Kidney epithelial cell (primary cell): ENCODE results near the gene HCAR2. TPM values are rescaled to one million over a fixed set of nuclear protein-coding genes. Genes with fewer than 3 reads are reported as not detected.
"Not testable (repeated sequence)": the region's sequence is repeated elsewhere in the genome, so short reads cannot be mapped to it uniquely, and the experiment has no call there.

ENCODE experiments used
- DNase-seq: peaks from one replicate; pipeline ENCODE4 v3.0.0-alpha.2; 2010; ENCODE audit warnings: low read depth
- H3K27me3 ChIP-seq: 2 replicates; pipeline ENCODE4 v1.6.0; 2011; ENCODE audit warnings: low read length; ENCODE audit not compliant: control insufficient read depth, insufficient read depth
- H3K36me3 ChIP-seq: 2 replicates; pipeline ENCODE4 v1.5.1; 2011; ENCODE audit warnings: low read length; ENCODE audit not compliant: control insufficient read depth, insufficient read depth
- H3K4me3 ChIP-seq: 2 replicates; pipeline ENCODE4 v1.5.1; 2011; ENCODE audit warnings: low read depth, mild to moderate bottlenecking, control low read depth, low read length
- total RNA-seq: library from RNA; depleted of rRNA; stranded (reverse); fragments of >200 nt; gene quantifications from 2 replicates; pipeline ENCODE4 v1.2.3, GENCODE V29; 2015
- TF ChIP-seq, protein P1 (sequence below): IDR thresholded peaks from 2 replicates; pipeline ENCODE4 v1.5.1; 2011; ENCODE audit warnings: mild to moderate bottlenecking, moderate library complexity, low read length, control low read depth, inconsistent platforms; ENCODE audit not compliant: insufficient read depth, poor library complexity, severe bottlenecking

The HCAR2 gene
- total RNA-seq, 1 donor from 2014 or later, result not detected

DNA sequence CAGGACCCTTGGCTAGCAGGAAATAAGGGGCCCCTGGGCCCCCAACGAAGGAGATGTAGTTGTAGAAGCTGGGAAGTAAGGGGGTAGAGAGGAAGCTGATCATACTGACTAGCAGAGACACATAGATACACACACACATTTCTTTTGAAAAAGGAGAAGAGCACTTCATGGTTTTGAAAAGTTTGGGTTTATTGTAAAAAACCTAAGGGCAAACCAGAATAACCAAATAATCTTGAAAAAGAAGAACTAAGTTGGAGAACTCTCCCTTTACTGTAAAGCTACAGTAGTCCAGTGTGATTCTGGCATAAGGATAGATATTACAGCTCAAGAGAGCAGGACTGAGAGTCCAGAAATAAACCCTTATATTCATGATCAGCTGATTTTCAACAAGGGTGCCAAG, 19.2 kb upstream of the HCAR2 start:
- no peaks in the 10 kb centered on the region for H3K27me3 ChIP-seq
- TF ChIP-seq, protein P1, sequence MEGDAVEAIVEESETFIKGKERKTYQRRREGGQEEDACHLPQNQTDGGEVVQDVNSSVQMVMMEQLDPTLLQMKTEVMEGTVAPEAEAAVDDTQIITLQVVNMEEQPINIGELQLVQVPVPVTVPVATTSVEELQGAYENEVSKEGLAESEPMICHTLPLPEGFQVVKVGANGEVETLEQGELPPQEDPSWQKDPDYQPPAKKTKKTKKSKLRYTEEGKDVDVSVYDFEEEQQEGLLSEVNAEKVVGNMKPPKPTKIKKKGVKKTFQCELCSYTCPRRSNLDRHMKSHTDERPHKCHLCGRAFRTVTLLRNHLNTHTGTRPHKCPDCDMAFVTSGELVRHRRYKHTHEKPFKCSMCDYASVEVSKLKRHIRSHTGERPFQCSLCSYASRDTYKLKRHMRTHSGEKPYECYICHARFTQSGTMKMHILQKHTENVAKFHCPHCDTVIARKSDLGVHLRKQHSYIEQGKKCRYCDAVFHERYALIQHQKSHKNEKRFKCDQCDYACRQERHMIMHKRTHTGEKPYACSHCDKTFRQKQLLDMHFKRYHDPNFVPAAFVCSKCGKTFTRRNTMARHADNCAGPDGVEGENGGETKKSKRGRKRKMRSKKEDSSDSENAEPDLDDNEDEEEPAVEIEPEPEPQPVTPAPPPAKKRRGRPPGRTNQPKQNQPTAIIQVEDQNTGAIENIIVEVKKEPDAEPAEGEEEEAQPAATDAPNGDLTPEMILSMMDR, result no peak
- no peak overlapping the region for H3K4me3 ChIP-seq
- DNase-seq, result no peak
- H3K36me3 ChIP-seq, result no peaks in the 10 kb centered on the region

DNA sequence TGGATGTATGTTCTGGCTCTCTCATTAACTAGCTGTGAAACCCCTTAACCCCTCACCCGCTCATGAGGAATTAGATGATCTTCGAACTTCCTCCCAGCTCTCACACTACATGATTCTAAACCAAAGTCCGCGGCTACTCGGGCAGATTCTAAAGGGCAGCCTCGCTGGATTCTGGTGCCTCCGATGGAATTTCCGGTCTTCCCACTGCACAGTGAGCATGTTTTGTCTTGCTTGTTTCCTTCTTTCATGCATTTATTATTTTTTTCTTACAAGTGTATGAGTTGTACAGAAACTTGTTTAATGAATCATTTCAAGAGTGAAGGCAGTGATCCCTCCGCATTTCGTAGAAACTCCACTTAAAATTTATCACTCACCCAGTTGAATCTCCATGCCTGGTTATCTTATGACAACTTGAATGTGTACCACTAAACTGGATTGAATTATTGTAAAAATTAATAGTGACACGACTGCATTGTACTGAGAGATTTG, 17.9 kb upstream of the HCAR2 start:
- DNase-seq, result no peak
- TF ChIP-seq, protein P1, result no peak
- Histone ChIP-seq H3K4me3 (no peak overlapping the region), H3K27me3 (no peaks in the 10 kb centered on the region), H3K36me3 (no peaks in the 10 kb centered on the region)

DNA sequence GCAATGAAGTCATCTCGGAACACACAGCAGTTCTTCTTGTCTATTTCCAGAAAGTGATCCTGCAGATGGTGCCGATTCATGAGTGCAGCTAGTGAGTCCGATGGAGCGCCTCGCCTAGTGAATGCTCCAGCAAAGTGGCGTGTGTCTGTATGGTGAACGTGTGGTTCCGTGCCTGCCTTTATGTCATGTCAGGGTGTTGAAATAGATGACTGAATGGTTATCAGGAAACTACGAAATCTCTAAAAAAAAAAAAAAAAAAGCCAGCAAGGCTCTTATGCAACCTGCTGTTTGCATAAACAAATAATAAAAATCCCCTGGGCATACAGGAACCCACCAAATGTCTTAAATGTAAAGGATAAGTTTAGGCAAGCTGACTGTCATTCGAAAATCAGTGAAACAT, 13.5 kb upstream of the HCAR2 start, which contains the start of gene HCAR3:
HCAR3 (minus strand) TSS at position 154 of the 400 bp plus-strand sequence; CDS start at position 80, 74 bp downstream.
- H3K4me3 ChIP-seq, DNase-seq, H3K27me3 ChIP-seq, H3K36me3 ChIP-seq: not testable (repeated sequence)

DNA sequence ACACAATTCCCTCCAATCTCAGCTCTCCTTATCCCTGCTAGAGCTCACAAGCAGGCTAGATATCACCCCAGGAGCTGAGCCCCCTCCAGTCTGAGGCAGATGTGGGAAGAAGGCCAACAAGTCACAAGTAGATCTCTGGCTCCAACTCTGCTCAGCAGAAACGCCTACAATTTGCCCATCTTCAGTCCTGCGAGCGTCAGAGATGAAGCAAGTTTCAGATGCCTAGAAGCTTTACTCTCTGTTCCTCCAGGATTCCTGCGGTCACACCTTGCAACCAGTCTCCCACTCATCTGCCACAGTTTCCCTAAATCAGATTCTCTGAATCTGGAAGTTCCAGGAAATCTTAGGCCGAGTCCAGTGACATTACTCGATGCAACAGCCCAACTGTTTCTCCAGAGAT, 12.1 kb upstream of the HCAR2 start:
- not testable (repeated sequence) for DNase-seq, H3K27me3 ChIP-seq, H3K4me3 ChIP-seq, H3K36me3 ChIP-seq

DNA sequence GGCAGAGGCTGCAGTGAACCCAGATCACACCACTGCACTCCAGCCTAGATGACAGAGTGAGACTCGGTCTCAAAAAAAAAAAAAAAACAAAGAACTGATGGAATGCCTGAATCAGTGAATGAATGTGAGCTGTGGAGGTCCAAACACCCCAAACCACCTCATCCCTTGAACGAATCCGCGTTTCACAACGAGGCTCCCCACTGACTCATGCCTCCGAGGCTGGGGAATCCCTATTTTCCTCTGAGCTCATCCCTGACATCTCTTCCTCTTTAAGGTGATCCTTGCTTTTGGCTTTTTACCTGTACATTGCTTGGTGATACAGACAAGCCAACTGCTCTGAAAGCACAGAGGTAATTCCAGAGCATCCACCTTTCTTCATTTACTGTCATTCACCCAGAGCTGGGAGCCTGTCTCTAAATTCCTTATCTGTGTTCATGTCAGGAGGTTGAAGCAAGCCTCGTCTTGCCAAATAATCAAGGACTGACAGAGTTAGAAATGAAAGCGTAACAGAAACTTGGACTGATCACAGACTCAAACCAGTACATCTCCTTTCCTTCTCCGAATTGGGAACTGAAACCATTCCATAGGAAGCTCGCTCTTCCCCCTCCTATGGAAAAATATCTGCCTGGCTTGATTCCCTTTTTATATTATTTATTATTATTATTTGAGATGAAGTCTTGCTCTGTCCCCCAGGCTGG, 10.5 kb upstream of the HCAR2 start:
- DNase-seq, H3K36me3 ChIP-seq, H3K27me3 ChIP-seq, H3K4me3 ChIP-seq: not testable (repeated sequence)

DNA sequence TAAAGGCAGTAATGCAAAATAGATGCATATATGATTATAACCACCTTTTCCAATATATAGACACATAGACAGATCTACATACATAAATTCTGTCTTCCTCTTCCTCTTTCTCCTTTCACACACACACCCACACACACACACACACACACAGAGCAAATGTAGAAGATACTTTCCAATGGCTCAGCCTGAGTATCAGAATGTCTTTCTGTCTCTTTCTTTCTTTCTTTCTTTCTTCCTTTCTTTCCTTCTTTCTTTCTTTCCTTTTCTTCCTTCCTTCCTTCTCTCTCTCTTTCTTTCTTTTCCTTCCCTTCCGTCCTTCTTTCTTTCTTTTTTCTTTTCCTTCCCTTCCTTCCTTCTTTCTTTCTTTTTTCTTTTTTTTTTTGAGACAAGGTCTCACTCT, 8.1 kb upstream of the HCAR2 start:
- not testable (repeated sequence) for H3K36me3 ChIP-seq, H3K27me3 ChIP-seq, H3K4me3 ChIP-seq, DNase-seq

DNA sequence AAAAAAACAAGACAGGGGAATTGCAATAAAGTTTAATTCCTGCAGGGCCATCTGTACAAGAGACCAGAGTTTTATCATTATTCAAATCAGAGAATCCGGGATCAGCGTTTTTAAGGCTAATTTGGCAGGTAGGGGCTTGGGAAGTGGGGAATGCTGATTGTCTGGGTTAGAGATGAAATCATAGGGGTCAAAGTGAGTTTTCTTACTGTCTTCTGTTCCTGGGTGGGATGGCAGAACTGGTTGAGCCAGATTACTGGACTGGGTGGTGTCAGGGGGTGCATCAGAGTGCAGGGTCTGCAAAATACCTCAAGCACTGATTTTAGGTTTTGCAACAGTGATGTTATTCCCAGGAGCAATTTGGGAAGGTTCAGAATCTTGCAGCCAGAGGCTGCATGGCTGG, 7.2 kb upstream of the HCAR2 start:
- DNase-seq, H3K36me3 ChIP-seq, H3K27me3 ChIP-seq, H3K4me3 ChIP-seq: not testable (repeated sequence)

DNA sequence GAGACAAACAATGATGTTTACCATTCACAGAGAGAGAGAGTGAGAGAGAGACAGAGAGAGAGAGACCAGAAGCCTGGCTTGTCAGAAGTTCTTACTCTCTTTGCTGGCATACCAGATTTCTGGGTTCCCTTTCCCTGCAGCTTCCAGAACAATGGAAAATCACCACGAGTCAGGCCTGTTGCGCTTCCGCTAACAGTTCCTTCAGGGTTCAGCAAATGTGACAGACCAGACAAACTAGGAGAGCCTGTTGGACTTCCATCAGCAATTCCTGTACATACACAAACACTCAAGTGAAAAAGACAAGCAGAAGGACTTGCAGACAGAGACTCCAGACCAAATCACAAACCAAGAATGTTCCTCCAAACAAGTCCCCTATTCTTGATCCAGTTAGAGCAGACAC, 6.1 kb upstream of the HCAR2 start:
- not testable (repeated sequence) for DNase-seq, H3K36me3 ChIP-seq, H3K4me3 ChIP-seq, H3K27me3 ChIP-seq

DNA sequence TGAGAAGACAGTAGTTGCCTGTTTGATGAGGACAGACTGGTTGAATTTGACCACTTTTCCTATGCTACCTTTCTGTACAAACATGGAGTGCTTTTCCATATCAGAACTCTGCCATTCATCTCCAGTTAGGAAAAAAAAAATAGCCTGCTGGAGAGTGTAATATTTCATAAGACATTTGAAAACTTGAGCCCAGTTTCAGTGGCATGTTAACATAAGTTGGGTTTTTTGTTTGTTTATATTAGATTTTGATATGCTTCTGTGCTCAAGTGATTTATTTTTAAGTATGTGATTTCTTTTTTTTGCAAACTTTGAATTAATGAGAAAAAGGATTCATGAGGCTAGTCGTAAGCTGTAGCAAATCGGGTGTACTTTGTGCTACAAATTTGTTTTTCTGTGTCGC, 684 bp upstream of the HCAR2 start:
- DNase-seq, H3K27me3 ChIP-seq, H3K36me3 ChIP-seq, H3K4me3 ChIP-seq: not testable (repeated sequence)

DNA sequence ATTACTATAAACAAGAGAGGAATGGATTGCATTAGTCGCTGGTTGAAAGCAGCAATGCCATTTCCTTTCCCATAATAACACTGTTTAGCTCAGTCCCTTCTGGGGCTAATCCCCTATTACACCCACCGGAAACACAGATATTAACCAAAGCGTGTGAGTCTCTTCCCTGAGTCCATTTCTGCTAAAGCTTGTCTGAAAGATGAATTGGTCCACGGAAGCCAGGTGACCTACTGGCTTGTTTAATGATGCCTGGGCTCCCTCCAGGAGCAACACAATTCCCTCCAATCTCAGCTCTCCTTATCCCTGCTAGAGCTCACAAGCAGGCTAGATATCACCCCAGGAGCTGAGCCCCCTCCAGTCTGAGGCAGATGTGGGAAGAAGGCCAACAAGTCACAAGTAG, 1.7 kb downstream of the HCAR2 start:
- DNase-seq, H3K27me3 ChIP-seq, H3K4me3 ChIP-seq, H3K36me3 ChIP-seq: not testable (repeated sequence)

DNA sequence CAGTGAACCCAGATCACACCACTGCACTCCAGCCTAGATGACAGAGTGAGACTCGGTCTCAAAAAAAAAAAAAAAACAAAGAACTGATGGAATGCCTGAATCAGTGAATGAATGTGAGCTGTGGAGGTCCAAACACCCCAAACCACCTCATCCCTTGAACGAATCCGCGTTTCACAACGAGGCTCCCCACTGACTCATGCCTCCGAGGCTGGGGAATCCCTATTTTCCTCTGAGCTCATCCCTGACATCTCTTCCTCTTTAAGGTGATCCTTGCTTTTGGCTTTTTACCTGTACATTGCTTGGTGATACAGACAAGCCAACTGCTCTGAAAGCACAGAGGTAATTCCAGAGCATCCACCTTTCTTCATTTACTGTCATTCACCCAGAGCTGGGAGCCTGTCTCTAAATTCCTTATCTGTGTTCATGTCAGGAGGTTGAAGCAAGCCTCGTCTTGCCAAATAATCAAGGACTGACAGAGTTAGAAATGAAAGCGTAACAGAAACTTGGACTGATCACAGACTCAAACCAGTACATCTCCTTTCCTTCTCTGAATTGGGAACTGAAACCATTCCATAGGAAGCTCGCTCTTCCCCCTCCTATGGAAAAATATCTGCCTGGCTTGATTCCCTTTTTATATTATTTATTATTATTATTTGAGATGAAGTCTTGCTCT, 3.0 kb downstream of the HCAR2 start:
- H3K27me3 ChIP-seq, H3K4me3 ChIP-seq, DNase-seq, H3K36me3 ChIP-seq: not testable (repeated sequence)

DNA sequence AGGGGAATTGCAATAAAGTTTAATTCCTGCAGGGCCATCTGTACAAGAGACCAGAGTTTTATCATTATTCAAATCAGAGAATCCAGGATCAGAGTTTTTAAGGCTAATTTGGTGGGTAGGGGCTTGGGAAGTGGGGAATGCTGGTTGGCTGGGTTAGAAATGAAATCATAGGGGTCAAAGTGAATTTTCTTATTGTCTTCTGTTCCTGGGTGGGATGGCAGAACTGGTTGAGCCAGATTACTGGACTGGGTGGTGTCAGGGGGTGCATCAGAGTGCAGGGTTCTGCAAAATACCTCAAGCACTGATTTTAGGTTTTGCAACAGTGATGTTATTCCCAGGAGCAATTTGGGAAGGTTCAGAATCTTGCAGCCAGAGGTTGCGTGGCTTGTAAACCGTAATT, 6.2 kb downstream of the HCAR2 start:
- H3K27me3 ChIP-seq, DNase-seq, H3K36me3 ChIP-seq, H3K4me3 ChIP-seq: not testable (repeated sequence)
